Activated naive CD4-positive, alpha-beta T cell treated with anti-CD3 and anti-CD28 coated beads, Interleukin-2, amount 50 U/mL, for 16 hours (primary cell): ENCODE data around the gene SARNP.

Experiments used
- DNase-seq: peaks from one replicate; pipeline ENCODE4 v3.0.0-alpha.2; 2020

SARNP gene

DNA sequence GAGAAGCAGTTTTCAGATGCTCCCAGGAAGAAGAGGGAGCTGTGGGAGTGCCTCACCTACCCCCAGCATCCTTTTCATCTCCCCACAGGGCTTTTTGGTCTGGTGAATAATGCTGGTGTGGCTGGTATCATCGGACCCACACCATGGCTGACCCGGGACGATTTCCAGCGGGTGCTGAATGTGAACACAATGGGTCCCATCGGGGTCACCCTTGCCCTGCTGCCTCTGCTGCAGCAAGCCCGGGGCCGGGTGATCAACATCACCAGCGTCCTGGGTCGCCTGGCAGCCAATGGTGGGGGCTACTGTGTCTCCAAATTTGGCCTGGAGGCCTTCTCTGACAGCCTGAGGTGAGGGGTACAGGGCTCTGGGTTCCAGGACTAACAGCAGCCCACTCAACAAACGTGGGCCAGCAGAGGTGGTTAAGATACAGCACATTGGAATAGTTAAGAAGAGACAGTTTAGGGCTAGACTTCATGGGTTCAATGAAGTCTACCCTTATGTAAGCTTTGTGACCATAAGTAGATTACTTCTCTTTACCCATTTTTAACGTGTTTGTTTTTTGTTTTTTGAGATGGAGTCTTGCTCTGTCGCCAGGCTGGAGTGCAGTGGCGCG, 95.8 kb downstream of the SARNP start:
- DNase-seq: no peak

DNA sequence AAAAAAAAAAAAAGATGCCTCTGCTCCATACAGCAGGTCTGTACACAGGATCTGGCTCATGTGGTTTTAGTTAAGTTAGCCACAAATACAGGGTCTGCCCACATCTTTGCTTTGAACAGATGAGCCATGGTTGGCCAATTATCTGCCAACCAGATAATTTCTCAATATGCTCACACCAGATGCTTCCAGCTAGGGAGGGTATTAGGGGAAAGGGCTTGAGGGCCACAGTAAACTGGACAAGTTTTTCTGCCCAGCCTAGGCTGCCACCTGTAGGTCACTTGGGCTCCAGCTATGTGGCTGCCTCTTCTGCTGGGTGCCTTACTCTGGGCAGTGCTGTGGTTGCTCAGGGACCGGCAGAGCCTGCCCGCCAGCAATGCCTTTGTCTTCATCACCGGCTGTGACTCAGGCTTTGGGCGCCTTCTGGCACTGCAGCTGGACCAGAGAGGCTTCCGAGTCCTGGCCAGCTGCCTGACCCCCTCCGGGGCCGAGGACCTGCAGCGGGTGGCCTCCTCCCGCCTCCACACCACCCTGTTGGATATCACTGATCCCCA, 96.6 kb downstream of the SARNP start:
- DNase-seq: no peak

DNA sequence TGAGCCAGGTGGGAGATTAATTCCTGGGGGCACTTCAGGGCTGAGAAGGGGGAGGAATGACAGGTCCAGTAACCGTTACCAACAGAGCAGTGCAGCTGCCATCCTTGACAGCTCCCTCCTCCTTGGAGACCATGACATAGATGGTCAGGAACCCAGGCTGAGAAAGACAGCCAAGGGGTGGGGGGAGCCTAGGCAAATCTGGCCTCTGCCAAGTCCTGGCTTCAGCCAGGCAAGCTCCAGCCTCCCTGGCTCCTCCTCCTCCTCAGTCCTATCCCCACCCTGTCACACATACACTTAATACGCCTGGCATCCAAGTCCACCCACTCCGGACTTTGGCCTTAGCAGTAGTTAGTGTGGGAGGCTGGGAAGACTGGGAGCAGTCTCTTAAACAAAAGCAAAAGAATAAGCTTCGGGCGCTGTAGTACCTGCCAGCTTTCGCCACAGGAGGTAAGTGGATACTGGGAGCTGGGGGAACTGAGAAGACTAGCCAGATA, 97.4 kb downstream of the SARNP start, which contains the start of gene RDH5:
TSS of gene RDH5 (plus strand) at position 323 of the 494 bp plus-strand sequence. CDS start 792 bp downstream, outside the sequence.
- DNase-seq: no peak

DNA sequence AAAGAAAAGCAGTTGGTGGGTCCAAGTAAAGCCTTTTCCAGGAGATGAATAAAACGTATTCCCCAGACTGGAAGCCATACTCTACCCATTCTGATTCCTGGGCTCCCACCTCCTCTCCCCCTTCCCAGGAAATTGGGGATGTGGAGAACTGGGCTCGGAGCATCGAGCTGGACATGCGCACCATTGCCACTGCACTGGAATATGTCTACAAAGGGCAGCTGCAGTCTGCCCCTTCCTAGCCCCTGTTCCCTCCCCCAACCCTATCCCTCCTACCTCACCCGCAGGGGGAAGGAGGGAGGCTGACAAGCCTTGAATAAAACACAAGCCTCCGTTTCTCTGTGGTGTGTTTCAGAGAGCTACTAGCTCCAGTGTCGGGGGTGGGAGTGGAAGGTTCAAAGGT, 98.2 kb downstream of the SARNP start:
- no peak for DNase-seq

DNA sequence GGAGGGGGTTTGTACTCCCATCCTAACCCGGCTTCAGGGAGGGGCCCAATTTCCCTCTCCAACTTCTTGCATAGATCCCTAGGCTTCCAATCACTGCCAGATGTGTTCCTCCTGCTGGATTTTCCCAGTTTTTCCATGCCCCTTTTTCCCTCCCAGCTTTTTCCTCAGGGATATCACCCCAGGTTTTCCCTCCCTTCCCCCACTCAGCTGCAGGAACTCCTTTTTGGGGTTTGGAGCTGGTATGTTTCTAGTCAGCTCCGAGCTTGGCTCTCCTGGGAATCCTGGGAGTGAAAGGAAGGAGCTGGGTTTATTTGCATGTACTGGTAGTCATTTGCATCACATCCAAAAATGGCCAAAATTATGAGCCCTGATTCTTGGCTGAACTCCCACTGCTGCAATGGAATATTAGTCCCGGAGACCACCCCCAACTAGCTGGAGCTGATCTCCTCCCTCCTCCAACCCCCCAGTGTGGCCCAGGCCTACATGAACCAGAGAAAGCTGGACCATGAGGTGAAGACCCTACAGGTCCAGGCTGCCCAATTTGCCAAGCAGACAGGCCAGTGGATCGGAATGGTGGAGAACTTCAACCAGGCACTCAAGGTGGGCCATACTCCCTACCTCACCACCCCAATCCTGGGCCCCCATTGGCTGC, 98.8 kb downstream of the SARNP start:
- no peak for DNase-seq

DNA sequence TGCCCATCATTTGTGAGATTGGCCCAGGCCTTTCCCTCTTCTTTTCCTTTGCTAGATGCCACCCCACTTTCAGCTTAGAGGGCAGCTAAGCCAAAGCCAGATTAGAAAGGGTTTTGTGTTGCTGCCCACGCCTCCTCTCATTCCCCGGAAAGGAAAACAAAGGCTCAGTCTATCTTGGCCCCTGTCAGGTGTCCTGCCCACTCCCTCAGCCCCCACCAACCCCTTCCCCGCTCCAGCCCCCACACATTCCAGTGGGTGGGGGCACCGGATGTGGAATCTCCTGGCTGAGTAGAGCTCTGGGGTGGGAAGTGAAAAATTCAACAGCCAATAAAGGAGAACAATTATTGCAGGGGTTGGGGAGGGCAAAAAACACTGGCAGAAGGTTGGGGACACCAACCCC, 99.5 kb downstream of the SARNP start:
- no peak for DNase-seq

DNA sequence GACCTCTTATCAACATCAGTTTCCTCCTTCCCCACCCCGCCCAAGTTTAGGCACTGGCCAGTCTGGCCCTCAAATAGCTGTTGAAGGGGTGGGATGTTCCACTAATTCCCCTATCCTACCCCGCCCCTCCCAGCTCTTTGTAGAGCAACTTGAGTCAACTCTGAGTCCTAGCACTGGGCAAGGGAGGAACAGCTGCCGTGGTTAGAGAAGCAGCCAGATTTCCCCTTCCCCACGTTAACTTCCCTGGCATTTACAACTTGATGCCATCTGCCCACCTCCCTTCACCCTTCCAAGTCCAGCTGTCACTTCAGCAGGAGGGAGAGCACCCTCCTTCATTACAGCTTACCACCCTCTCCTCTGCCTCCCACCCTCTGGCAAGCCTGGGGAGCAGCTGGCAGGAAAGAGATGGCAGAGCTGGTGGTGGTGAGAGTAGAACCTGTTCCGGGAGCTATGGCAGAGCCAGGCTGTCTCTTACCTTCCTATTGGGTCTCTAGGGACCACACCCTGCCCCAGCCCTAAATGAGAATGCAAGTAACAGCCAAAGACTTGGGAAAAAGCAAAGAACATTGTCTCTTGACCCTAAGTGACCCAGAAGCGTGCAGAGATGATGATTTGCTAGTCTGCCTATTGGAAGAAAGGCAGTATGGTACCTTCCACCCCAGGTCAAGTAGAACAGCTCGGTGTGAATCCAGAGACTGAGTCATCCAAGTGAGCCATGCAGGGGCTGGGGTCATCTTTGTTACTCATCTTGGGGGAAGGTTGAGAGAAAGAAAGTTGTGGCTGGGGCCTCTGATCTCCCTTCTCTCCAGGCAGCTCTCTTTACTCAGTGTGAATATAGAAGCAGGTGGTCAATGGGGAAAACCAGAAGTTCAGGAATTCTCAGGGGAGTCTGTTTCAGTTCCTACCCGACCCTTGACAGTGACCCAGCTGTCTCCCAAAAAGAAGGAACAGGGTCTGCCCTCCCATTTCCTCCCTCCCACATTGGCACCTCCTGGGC, 100.2 kb downstream of the SARNP start:
- no peak for DNase-seq

DNA sequence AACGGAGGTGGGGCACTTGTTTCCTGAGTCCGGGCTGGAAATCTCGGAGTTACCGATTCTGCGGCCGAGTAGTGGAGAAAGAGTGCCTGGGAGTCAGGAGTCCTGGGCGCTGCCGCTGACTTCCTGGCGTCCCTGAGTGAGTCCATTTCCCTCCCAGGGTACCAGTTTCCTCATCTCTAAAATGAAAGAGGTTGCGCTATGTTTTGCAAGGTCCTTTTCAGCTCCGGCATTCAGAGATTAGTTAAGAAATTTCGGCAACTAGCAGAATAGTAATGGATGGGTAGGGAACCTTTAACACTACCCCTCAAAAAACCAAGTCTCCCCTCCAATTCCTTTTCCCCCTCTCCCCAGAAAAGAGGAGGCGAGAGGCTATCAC, 101.0 kb downstream of the SARNP start:
- no peak for DNase-seq

DNA sequence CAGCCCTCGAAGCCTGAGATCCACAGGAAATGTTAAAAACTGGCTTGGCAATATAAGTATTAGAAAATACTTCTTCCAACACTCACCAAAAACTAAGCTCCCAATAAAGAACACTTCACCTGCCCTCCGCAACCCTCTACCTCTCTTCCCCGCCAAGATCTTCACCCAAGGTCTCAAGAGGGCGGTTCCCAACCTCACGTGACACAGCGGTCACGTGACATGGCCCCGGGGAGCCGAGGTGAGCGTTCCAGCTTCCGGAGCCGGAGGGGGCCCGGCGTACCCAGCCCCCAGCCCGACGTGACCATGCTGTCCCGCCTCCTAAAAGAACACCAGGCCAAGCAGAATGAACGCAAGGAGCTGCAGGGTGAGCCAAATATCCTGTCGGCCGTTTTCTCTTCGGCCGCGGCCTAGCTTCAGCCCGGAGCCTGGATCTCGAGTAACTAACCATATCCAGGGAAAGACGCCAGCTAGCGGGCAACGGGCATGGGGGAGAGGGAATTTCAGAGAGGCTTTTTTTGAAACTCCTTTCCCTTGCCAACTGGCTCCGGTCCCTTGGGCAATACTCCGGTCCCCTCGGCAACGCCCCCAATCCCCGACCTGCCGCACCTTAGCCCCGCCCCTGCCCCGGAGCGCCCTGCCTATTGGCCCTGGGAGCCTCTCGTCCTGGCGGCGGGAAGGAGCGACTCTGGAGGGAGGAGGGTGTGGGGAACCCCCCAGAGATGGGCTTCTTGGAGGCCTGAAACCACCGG, 101.5 kb downstream of the SARNP start, which contains the start of gene BLOC1S1:
TSS of gene BLOC1S1 (plus strand) at position 214 of the 749 bp plus-strand sequence. CDS start at position 220, 6 bp downstream.
- peak; percentile 94 for DNase-seq

DNA sequence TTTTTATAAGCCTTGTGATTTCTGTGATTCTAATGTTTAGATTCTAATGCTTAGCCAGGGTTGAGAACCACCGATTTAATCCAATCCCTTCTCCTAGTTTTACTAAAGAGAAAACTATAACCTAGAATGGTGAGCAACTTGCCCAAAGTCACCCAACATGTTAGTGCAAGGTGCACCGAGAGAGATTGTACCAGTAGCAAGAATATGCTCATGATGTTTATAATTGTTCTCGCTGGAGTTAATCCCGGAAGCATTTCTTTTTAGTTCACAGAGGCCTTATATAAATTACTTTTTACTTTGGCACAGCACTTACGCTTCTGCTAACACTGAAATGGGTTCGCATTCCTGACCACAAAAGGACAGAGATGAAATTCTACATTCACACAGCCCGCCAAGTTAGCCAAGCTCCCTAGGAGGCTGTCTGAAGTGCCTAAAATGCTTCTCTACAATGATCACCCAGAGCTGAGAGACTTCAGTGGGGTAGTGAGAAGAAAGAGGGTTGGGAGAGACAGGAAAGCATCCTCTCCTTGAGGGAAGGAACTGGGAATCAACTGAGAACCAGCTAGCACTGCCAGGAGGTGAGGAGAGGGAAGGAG, 102.3 kb downstream of the SARNP start:
- DNase-seq: no peak

DNA sequence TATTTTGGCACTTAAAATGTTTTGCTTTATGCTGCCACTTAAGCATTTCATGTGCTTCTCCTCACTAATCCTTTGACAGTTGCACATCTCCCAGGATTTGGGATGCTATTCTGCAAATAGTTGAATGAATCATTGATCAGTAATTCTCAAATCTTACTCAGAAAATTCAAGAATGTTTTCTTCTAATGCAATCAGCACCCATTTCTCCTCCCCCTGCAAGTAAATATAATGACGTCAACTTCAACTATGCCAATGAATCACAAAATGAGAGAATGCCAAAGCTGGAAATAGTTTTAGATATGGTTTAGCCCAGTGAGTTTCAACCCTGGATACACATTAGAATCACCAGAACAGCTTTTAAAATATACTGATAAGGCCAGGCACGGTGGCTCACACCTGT, 103.8 kb downstream of the SARNP start:
- no peak for DNase-seq

DNA sequence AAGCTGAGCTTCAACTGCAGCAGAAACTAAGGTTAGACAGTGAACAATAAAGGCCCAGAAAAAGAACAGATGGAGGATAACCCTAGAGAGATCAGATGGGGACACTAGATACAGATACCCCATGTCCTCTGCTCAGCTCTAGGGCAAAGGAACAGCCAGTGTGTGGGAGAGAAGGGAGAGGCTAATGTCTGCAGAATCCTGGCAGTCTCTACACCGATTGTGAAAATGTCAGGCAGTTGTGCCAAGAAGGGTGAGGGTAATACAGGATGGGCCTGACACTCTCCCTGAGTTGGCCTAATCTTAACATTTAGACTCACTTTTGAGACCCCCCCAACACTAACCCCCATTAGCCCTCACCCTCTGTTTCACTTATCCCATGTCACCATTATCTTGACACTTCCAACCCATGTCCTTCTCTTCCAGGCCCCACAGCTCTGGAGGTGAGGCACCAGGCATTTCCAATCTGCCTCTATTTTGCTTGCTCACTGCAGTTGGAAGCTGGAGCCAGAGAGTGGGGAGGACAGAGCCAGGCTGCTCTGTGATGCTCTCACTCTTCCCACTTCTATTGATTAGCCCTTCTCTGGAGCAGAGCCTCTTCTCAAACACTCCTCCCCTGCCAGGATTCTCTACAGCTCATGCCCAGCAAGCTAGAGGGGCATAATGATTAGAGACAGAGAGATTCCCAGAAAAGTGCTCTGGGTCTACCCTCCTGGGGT, 104.7 kb downstream of the SARNP start:
- DNase-seq: no peak

DNA sequence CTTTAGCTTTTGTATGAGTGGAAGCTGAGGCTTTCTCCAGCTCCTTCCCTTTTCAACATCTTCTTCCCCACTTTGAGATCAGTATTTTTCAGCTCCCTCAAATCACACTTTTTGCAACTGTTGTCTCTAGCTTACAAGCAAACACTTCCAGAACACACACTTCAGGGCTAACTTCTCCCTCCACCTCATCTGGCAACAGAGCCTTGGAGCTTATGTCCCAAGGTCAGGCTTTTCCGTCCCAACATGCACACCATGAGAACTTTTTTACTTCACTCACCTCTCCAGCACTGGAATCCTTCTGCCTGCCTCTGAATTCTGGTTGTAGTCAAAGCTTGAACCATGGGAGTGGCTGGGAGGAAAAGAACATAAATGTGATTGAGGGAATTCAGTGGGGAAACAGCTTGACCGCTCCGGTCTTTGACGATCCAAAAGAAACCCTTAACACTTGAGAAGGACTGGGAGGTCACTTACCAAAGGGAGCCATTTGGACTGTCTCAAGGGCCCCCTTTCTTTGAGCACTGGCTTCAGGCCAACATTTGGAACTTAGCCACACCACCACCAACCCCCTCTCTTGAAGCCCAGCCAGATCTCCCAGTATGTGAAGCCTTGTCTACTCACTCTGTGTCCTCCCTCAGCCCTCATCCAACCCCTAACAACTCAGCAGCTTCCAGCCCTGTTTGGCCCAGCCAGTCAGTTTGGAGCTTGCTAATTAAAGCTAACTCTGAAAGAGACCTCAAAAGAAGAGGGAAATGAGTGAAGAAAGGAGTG, 105.6 kb downstream of the SARNP start:
- DNase-seq: no peak

DNA sequence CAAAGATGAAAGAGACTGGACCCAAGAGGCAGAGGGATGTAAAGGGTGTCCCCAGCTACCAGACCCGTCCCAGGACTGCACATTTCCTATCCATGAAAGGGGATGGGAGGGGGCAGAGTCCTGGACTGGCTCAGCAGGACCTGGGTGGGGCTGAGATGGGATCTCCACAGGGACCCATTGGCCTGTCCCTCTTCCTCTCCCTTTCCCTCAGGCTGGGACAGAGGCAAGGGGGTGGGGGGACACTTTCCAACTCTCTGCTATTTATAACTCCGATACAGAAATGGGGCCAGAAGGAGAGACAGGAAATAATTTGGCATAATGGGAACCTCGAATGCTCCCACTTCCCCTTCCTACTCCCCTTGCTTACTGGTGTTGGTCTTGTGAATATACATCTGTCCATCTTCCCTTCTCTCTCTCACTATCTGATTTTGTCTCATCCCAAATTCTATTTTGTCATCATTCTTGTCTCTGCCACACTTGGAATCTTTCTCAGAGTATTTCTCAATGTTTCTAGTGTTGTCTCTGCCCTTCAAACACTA, 108.8 kb downstream of the SARNP start:
- no peak for DNase-seq

DNA sequence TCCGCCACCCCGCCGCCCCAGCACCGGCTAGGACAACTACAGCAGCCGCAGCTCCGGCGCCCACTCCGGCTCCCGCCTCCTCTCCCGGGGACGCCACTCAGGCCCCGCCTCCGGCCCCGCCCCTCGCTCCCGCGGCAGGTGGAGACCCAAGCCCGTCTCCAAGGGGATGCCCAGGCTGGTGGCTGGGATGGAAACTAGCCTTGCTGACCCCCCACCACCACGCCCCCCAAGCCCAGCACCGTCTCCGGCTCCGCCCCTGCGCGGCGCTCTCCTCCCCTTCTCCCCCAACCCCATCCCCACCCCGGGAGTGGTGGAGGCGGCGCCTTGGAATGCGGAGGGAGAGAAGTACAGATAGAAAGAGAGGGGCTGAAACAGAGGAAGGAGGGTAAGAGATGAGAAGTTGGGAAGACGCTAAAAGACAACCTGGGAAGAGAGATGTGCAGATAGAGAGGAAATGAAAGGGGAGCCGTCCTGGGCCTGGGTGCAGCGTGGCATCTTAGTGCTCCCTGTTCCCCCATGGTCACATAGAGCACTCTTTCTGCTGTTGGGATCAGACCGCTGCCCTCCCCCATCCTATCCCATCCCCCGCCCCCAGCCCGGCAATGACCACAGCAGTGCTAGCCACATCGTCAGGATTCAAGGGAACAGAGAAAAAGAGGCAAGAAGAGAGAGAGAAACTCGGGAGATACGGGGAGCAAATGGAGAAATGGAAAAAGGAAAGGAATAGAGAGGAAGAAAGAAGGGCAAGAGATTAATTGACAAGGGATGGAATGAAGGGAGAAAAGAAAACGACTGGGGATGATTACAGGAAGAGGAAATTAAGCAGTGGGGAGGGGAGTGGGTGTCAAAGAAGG, 109.5 kb downstream of the SARNP start, which contains the start of gene ITGA7:
TSS of gene ITGA7 (minus strand) at position 64 of the 854 bp plus-strand sequence. CDS start 222 bp downstream, outside the sequence.
- DNase-seq: peak; percentile 68
